K562 (cell line): ENCODE data around the gene RNF11. TPM values are rescaled to one million over a fixed set of nuclear protein-coding genes. Genes with fewer than 3 reads are reported as not detected.

Source experiments
- CHAMP1 ChIP-seq: fragments of 450-650 bp; IDR thresholded peaks from 2 replicates; pipeline ENCODE4 v1.6.1; 2016; ENCODE audit warnings: mild to moderate bottlenecking
- HDAC8 ChIP-seq: fragments of 450-650 bp; IDR thresholded peaks from 2 replicates; pipeline ENCODE4 v1.6.1; 2016; ENCODE audit warnings: mild to moderate bottlenecking, missing genetic modification characterization, moderate library complexity, missing compliant biosample characterization
- HDGF ChIP-seq: fragments of 450-650 bp; IDR thresholded peaks from 2 replicates; pipeline ENCODE4 v1.6.1; 2016
- JUN ChIP-seq, 2 experiments: sonication (generic) in 1 of 2; formaldehyde crosslinking in 1 of 2; IDR thresholded peaks; 2 replicates each; pipeline versions ENCODE4 v1.6.1 to v1.8.0; 2012 to 2022; ENCODE audit warnings: borderline replicate concordance in 2 of 2, mild to moderate bottlenecking in 2 of 2, improper control_type of control experiment in 1 of 2, low read depth in 1 of 2, low read length in 1 of 2, missing genetic modification reagents in 1 of 2
- KDM1A ChIP-seq, 2 experiments: fragments of 450-650 bp; IDR thresholded peaks; 2 replicates each; pipeline ENCODE4 v1.6.1; 2016; ENCODE audit warnings: mild to moderate bottlenecking in 2 of 2
- LEF1 ChIP-seq: fragments of 450-650 bp; IDR thresholded peaks from 2 replicates; pipeline ENCODE4 v1.6.1; 2016; ENCODE audit warnings: mild to moderate bottlenecking
- NBN ChIP-seq: fragments of 450-650 bp; IDR thresholded peaks from 2 replicates; pipeline ENCODE4 v1.6.1; 2016; ENCODE audit warnings: low read depth, mild to moderate bottlenecking
- NFE2L1 ChIP-seq: fragments of 450-650 bp; IDR thresholded peaks from 2 replicates; pipeline ENCODE4 v1.6.1; 2016; ENCODE audit warnings: missing genetic modification characterization, low read depth, mild to moderate bottlenecking, missing compliant biosample characterization, moderate library complexity, borderline replicate concordance
- NR2C1 ChIP-seq, 2 experiments: fragments of 450-650 bp; IDR thresholded peaks; 2 replicates each; pipeline ENCODE4 v1.6.1; 2017; ENCODE audit warnings: mild to moderate bottlenecking in 2 of 2, antibody characterized with exemption in 1 of 2, inconsistent platforms in 1 of 2, missing compliant biosample characterization in 1 of 2, missing genetic modification characterization in 1 of 2
- NR3C1 ChIP-seq: sonication (generic); formaldehyde crosslinking; IDR thresholded peaks from 2 replicates; pipeline ENCODE4 v1.8.1; 2022; ENCODE audit warnings: missing genetic modification reagents
- POLR2G ChIP-seq: fragments of 200-400 bp; formaldehyde crosslinking; IDR thresholded peaks from 2 replicates; pipeline ENCODE4 v1.6.1; 2017; ENCODE audit warnings: low read depth, mild to moderate bottlenecking, antibody characterized with exemption, low read length, moderate library complexity
- PRDM10 ChIP-seq: fragments of 450-650 bp; IDR thresholded peaks from 2 replicates; pipeline ENCODE4 v1.6.1; 2018; ENCODE audit not compliant: partially characterized antibody
- TRIM24 ChIP-seq, 2 experiments: fragments of 450-650 bp; IDR thresholded peaks; 2 replicates each; pipeline ENCODE4 v1.6.1; 2016
- ZNF253 ChIP-seq: fragments of 250-450 bp; sonication (Bioruptor Pico); conservative IDR thresholded peaks from 2 replicates; pipeline ENCODE4 v1.6.1; 2021; ENCODE audit warnings: mild to moderate bottlenecking
- ZNF780A ChIP-seq: fragments of 250-450 bp; sonication (Bioruptor Pico); IDR thresholded peaks from 2 replicates; pipeline ENCODE4 v1.5.0; 2021; ENCODE audit warnings: mild to moderate bottlenecking
- ZZZ3 ChIP-seq: fragments of 450-650 bp; IDR thresholded peaks from 2 replicates; pipeline ENCODE4 v1.6.1; 2016; ENCODE audit warnings: antibody characterized with exemption, mild to moderate bottlenecking, moderate library complexity
- polyA plus RNA-seq, 8 experiments: library from polyadenylated mRNA; depleted of rRNA in 4 of 8; stranded (reverse) in 5 of 8; unstranded in 3 of 8; fragments of >200 nt; fragmentation: Nextera tagmentation in 2 of 8; fragmentation: Illumina TruSeq in 1 of 8; extraction: Ambion mirVana in 2 of 8; extraction: Trizol in 1 of 8; gene quantifications; 2 replicates each; pipeline versions ENCODE4 v1.2.1 to v1.2.3, GENCODE V29; 2011 to 2014; ENCODE audit warnings: inconsistent platforms in 1 of 8, missing spikeins in 1 of 8
- total RNA-seq, 7 experiments: library from RNA; depleted of rRNA in 6 of 7; stranded (reverse); fragments of >200 nt in 6 of 7; fragmentation: Illumina TruSeq in 2 of 7; extraction: Trizol in 2 of 7; gene quantifications; 2 replicates each; pipeline versions ENCODE4 v1.2.1 to v1.2.3, GENCODE V29; 2011 to 2021; ENCODE audit warnings: low replicate concordance in 1 of 7
- TF ChIP-seq, protein P1 (sequence below), 3 experiments: fragments of 200-800 bp in 1 of 3; fragments of 250-450 bp in 1 of 3; fragments of 450-650 bp in 1 of 3; sonication (Bioruptor Pico) in 1 of 3; sonication (Bioruptor generic) in 1 of 3; formaldehyde crosslinking in 1 of 3; IDR thresholded peaks; 2 replicates each; pipeline versions ENCODE4 v1.6.1 to v1.8.0; 2016 to 2022; ENCODE audit warnings: mild to moderate bottlenecking in 2 of 3, missing genetic modification characterization in 2 of 3, missing compliant biosample characterization in 1 of 3, moderate library complexity in 1 of 3

RNF11 gene
- total and polyA plus RNA-seq, 9 of the 15 experiments (the other 6 are each of a cell fraction or from before 2014, with no cell fraction given) = 5.7 to 34.3 (median 23.1) TPM

- TF ChIP-seq PRDM10 = peak; percentile 64
- peak; percentile 75; the same call in 1 of the 2 replicates for TF ChIP-seq JUN (IDR thresholded peaks at IDR 0.05; ENCODE audit: borderline replicate concordance, low read depth, low read length)
- no peak for TF ChIP-seq JUN (CRISPR knock-in tag; IDR thresholded peaks at IDR 0.05; ENCODE audit: borderline replicate concordance)
- no peak for TF ChIP-seq HDGF
- TF ChIP-seq ZNF253 = no peak
- TF ChIP-seq ZNF780A (CRISPR knock-in tag) = no peak
- TF ChIP-seq NR3C1 (CRISPR knock-in tag) = no peak
- TF ChIP-seq KDM1A (IDR thresholded peaks at IDR 0.05) = peak; percentile 95 to 96
- TF ChIP-seq ZZZ3 = no peak
- TF ChIP-seq NFE2L1 (tag) = no peak
- no peak for TF ChIP-seq HDAC8 (tag)
- TF ChIP-seq NR2C1 (IDR thresholded peaks at IDR 0.05) = no peak
- peak; percentile 51; the same call in 1 of the 2 replicates for TF ChIP-seq NR2C1 (tag; IDR thresholded peaks at IDR 0.05)
- no peak for TF ChIP-seq POLR2G
- TF ChIP-seq, protein P1, sequence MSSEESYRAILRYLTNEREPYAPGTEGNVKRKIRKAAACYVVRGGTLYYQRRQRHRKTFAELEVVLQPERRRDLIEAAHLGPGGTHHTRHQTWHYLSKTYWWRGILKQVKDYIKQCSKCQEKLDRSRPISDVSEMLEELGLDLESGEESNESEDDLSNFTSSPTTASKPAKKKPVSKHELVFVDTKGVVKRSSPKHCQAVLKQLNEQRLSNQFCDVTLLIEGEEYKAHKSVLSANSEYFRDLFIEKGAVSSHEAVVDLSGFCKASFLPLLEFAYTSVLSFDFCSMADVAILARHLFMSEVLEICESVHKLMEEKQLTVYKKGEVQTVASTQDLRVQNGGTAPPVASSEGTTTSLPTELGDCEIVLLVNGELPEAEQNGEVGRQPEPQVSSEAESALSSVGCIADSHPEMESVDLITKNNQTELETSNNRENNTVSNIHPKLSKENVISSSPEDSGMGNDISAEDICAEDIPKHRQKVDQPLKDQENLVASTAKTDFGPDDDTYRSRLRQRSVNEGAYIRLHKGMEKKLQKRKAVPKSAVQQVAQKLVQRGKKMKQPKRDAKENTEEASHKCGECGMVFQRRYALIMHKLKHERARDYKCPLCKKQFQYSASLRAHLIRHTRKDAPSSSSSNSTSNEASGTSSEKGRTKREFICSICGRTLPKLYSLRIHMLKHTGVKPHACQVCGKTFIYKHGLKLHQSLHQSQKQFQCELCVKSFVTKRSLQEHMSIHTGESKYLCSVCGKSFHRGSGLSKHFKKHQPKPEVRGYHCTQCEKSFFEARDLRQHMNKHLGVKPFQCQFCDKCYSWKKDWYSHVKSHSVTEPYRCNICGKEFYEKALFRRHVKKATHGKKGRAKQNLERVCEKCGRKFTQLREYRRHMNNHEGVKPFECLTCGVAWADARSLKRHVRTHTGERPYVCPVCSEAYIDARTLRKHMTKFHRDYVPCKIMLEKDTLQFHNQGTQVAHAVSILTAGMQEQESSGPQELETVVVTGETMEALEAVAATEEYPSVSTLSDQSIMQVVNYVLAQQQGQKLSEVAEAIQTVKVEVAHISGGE (CRISPR knock-in tag; IDR thresholded peaks at IDR 0.05) = peak in 1 of 3 experiments; percentile 84; a peak in 2 of 6 replicates
- TF ChIP-seq NBN = peak; percentile 96
- peak; percentile 87 for TF ChIP-seq CHAMP1
- peak; percentile 90 to 94 for TF ChIP-seq TRIM24 (IDR thresholded peaks at IDR 0.05)
- TF ChIP-seq LEF1 = peak; percentile 100
Measured at GRCh38 chr1:51284487-51284954, 48.4 kb downstream of the RNF11 start (continued).
